ENCODE data around the gene ITPR3. TPM values are rescaled to one million over a fixed set of nuclear protein-coding genes. Genes with fewer than 3 reads are reported as not detected.

The ITPR3 gene
- total and polyA plus RNA-seq, 2 of the 13 experiments (the other 11 are each of a cell fraction or from before 2014, with no cell fraction given): 3.8 to 21.4 TPM

DNA sequence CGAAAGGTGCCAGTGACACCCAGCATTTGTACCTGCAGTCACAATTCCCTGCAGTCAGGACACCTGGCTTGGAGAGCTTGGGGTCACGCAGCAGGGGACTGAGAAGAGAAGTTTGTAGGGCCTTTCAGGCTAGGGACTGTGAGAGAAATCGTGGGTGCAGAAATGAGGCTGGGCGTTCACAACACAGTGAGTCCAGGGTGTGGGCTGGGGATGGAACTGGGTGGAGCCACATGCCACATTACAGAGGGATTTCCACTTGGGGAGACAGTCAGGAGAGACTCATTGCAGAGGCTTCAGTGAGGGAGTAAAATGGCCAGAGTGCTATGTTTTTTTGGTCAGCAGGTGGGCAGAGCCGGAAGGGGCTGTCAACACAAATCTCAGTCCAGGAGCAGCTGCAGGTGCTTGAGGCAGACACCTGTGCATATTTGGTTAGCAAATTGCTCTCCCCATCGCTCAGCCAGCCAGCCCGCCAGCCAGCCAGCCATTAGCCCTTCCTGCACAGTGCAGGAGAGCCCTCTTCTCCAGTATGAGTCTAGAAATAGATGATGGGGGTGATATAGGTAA is 7.4 kb downstream of the ITPR3 start (continued):
- TF ChIP-seq SETDB1 (CRISPR knock-in tag; IDR thresholded peaks at IDR 0.05; ENCODE audit: borderline replicate concordance): no peak
- TF ChIP-seq MED13 (CRISPR knock-in tag; IDR thresholded peaks at IDR 0.05): no peak
- TF ChIP-seq ZNF550 (CRISPR knock-in tag; IDR thresholded peaks at IDR 0.05; ENCODE audit: borderline replicate concordance): no peak
- TF ChIP-seq ELF4 (CRISPR knock-in tag; IDR thresholded peaks at IDR 0.05; ENCODE audit: borderline replicate concordance): no peak
- TF ChIP-seq, protein P1, sequence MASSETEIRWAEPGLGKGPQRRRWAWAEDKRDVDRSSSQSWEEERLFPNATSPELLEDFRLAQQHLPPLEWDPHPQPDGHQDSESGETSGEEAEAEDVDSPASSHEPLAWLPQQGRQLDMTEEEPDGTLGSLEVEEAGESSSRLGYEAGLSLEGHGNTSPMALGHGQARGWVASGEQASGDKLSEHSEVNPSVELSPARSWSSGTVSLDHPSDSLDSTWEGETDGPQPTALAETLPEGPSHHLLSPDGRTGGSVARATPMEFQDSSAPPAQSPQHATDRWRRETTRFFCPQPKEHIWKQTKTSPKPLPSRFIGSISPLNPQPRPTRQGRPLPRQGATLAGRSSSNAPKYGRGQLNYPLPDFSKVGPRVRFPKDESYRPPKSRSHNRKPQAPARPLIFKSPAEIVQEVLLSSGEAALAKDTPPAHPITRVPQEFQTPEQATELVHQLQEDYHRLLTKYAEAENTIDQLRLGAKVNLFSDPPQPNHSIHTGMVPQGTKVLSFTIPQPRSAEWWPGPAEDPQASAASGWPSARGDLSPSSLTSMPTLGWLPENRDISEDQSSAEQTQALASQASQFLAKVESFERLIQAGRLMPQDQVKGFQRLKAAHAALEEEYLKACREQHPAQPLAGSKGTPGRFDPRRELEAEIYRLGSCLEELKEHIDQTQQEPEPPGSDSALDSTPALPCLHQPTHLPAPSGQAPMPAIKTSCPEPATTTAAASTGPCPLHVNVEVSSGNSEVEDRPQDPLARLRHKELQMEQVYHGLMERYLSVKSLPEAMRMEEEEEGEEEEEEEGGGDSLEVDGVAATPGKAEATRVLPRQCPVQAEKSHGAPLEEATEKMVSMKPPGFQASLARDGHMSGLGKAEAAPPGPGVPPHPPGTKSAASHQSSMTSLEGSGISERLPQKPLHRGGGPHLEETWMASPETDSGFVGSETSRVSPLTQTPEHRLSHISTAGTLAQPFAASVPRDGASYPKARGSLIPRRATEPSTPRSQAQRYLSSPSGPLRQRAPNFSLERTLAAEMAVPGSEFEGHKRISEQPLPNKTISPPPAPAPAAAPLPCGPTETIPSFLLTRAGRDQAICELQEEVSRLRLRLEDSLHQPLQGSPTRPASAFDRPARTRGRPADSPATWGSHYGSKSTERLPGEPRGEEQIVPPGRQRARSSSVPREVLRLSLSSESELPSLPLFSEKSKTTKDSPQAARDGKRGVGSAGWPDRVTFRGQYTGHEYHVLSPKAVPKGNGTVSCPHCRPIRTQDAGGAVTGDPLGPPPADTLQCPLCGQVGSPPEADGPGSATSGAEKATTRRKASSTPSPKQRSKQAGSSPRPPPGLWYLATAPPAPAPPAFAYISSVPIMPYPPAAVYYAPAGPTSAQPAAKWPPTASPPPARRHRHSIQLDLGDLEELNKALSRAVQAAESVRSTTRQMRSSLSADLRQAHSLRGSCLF (CRISPR knock-in tag; IDR thresholded peaks at IDR 0.05; ENCODE audit: borderline replicate concordance): no peak
- no peak for TF ChIP-seq NR2F2 (IDR thresholded peaks at IDR 0.05; ENCODE audit: borderline replicate concordance, low read depth)
- TF ChIP-seq NFE2L2 (IDR thresholded peaks at IDR 0.05; ENCODE audit: low read length): no peak

DNA sequence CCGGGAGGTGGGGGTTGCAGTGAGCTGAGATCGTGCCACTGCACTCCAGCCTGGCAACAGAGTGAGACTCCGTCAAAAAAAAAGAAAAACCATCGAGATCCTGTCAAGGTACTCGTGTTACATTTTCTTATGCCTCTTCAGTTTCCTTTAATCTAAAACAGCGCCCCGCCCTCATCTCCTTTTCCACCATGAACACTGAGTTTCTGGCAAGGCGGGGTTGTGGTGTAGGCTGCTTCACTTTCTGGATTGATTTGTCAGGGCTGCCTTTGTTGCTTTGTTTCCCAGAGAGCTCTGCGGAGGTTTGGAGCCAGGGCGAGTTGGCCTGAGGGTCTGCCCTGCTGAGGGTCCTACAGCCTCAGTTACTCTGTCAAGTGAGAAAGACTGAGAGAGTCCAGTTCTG is 8.9 kb downstream of the ITPR3 start:
- H3K79me2 ChIP-seq (ENCODE audit: insufficient read depth, low read length): no peaks in the 10 kb centered on the region
- TF ChIP-seq BRF2 (CRISPR knock-in tag; IDR thresholded peaks at IDR 0.05) (no peak), ZBTB34 (CRISPR knock-in tag; IDR thresholded peaks at IDR 0.05) (no peak), SUZ12 (IDR thresholded peaks at IDR 0.05; ENCODE audit: low read depth, low read length) (no peak), HOXA9 (CRISPR knock-in tag; IDR thresholded peaks at IDR 0.05; ENCODE audit: borderline replicate concordance) (no peak), SRSF9 (IDR thresholded peaks at IDR 0.05; ENCODE audit: borderline replicate concordance, insufficient read depth, low read depth, low read length, poor library complexity, severe bottlenecking) (no peak), SIX1 (CRISPR knock-in tag; IDR thresholded peaks at IDR 0.05; ENCODE audit: borderline replicate concordance) (no peak), KMT2A (CRISPR knock-in tag; IDR thresholded peaks at IDR 0.05) (no peak), ZNF83 (CRISPR knock-in tag; IDR thresholded peaks at IDR 0.05; ENCODE audit: borderline replicate concordance) (no peak), NR2F1 (CRISPR knock-in tag; IDR thresholded peaks at IDR 0.05) (no peak)

More for the DNA sequence above, 8.9 kb downstream of the ITPR3 start:
- CTCF ChIA-PET (ENCODE audit: low intra/inter-chr PET ratio, low total read pairs): no interaction called here
- Histone ChIP-seq H3K9me3 (ENCODE audit: low read length) (no peaks in the 10 kb centered on the region), H2AFZ (ENCODE audit: low read length) (no peak overlapping the region), H3K4me3 (replicated peaks in 1 of 3; ENCODE audit: insufficient read depth in 1 of 3, low read depth in 2 of 3, low read length in 3 of 3) (no peak overlapping the region), H3K36me3 (replicated peaks in 1 of 2; ENCODE audit: control insufficient read depth in 1 of 2, insufficient read depth in 2 of 2, low read length in 2 of 2) (no peaks in the 10 kb centered on the region), H3K4me2 (ENCODE audit: low read depth, low read length) (no peak overlapping the region), H3K27ac (ENCODE audit: extremely low read length, insufficient read depth, low read length) (no peak overlapping the region), H3K27me3 (ENCODE audit: control insufficient read depth in 1 of 2, insufficient read depth in 2 of 2, low read length in 2 of 2) (no peaks in the 10 kb centered on the region), H3K9ac (ENCODE audit: insufficient read depth, low read depth, low read length) (no peak overlapping the region), H3K4me1 (ENCODE audit: insufficient read depth, low read length) (peaks cover 27% of the 10 kb centered on the region), H4K20me1 (ENCODE audit: insufficient read depth, low read length) (peaks cover 12% of the 10 kb centered on the region; the same call in 1 of the 2 replicates)
- ATAC-seq: no peak
- no TSS peak for BruUV-seq (replicated peaks)
- 89% methylated on average over 10 of the region's 10 CpGs for WGBS (ENCODE audit: low lambda C conversion rate)
- in situ Hi-C loops (cut with HindIII; ENCODE audit: extremely low pct_ligation_motif_present, low pct_unique_long_range_greater_than_20kb) (no loop called here), intact Hi-C loops (cut with micrococcal nuclease; ENCODE audit: unreplicated experiment) (loop anchor here (10.0 kb wide), 1 partner anchor 75 kb away; no protein-coding TSS in a partner anchor)
- DNase-seq (ENCODE audit: low spot score): no peak
- POLR2A ChIA-PET: interaction anchor here (1.8 kb wide), 1 partner anchor 40 kb away, joined by 6 read pairs; no protein-coding TSS in a partner anchor
- FAIRE-seq: no peak

Measured in HepG2 (cell line).